GM21423 (cell line): Measurements from ENCODE around the gene ADCY5.

Source experiments
- ATAC-seq: cut with Tn5 transposase; IDR thresholded peaks from one replicate; pipeline ENCODE4 v1.9.1; 2021; ENCODE audit warnings: mild to moderate bottlenecking, moderate library complexity; ENCODE audit not compliant: unreplicated experiment

Gene ADCY5

DNA sequence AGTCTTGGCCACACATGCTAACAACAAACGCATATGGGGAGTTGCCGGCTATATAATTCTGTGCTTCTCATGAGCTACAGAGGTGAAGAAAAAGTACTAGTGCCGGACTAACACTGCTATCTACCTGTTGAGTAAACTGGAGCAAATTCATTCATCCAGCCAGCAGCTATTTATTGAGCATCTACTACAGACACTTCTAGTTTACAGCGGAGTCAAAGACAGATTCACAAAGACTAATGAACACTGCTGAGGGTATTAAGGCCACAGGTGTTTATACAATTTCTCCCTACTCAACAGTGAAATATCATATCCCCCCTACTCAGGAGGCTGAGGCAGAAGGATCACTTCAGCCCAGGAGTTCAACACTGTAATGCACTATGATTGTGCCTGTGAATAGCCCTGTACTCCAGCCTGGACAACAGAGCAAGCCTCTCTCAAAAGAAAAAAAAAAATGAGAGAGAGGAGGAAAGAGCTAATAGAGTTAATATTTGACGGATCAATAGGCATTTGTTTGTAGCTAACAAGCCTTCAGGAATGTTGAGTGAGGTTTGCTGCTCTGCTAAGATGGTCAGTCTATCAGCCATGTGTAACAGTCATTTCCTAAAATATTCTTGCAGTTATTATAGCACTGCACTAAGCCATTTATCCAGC is 17.8 kb downstream of the ADCY5 start:
- no peak for ATAC-seq

DNA sequence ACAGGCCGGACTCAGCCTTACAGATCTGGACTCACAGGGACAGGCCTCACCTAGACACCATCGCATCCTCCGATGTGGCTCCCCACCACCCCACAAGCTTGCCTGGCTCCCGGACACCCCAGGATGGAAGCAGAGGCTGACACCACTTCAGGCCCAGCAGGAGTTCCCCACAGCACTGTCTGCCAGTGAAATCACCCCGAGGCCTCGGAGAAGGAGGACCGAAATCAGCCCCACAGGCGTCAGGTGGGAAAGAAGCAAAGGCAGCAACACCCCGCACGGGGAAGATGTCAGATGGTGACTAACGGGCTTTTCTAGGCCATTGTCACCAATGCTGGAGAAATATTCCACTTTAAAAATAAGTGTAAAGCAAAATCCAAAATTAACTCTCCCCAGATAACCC is 18.6 kb downstream of the ADCY5 start:
- ATAC-seq, result no peak

GRCh38 chr3:123429362-123430125 is 19.3 kb downstream of the ADCY5 start:
- no peak for ATAC-seq

- ATAC-seq, result no peak
Measured at GRCh38 chr3:123424999-123425712, 23.7 kb downstream of the ADCY5 start.

- no peak for ATAC-seq
Measured at GRCh38 chr3:123424321-123424998, 24.4 kb downstream of the ADCY5 start.

DNA sequence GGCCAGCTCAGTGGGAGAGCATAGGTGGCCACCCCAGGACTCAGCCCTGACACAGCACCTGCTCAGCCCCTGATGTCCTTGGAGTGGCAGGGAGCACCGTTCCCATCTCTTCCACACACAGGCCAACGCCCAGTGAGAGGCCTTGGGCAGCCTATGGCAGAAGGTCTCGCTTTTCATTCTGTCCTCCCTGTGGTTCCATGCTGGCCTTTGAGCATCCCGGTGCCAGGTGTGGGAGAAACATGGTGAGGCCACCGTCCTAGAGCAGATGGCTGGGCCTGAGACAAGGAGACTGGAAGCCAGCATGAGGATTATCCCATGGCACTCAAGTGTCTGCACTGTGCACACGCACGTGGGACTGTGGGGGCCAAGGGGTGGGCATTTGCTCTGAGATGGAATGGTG is 25.1 kb downstream of the ADCY5 start:
- ATAC-seq, result no peak

DNA sequence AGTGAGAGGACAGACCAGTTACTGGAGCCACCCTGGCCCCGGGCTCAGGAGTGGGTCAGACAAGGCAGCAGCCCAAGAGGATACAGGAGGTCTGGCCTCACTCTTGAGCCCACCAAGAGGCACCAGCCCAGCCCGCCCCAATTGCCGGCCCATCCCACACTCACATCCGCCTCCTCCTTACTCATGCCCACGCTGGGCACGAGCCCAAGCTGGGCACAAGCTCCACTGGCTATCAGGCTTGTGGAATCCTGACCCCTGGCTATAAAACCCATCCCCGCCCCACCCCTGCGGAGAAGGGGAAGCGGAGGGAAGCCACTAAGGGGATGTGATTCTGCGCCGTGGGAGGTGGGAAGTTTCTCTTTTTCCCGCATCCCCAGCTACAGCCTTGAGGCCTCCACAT is 25.9 kb downstream of the ADCY5 start:
- ATAC-seq, result no peak

DNA sequence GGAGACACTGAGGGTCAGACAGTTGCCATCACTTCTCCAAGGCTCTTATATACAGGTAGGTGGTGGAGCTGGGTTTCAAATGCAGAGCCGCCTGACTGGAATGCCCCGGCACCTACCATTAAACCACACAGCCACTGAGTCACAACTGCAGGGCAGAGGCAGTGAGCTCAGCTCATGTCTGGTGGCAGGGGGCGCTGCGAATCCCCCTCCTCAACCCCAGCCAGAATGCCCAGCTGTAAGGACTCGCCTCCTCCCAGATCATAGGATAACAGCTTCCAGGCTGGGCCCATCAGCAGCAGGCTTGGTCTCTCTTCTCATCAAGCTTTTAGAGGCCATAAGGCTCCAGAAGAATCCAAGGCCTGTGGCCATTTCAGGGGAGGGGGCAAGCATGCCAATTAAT is 26.4 kb downstream of the ADCY5 start:
- ATAC-seq, result no peak

- ATAC-seq, result no peak
Measured at GRCh38 chr3:123421353-123422174, 27.3 kb downstream of the ADCY5 start.

DNA sequence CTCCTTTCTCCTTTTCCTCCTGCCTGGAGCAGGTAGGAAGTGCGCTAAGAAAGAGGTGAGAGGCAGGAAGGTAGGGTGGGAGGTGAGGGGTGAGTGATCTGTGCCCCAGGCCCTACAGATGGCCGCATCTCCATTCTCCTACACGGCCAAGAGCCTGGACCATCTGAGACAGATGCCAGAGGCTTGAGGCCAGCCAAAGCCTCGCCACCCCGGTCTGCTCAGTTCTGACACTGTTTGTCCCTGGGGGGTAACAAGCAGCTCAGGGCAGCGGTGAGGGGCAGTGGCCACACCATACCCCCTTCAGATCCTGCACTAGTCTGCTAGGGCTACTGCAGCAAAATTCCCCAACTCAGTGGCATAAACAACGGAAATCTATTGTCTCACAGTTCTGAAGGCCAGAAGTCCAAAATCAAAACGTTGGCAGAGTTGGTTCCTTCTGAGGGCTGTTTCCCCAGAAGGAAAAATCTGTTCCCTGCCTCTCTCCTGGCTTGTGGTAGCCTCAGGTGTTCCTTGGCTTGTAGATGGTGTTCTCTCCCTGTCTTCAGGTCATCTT is 28.4 kb downstream of the ADCY5 start:
- ATAC-seq, result no peak

- no peak for ATAC-seq
Measured at GRCh38 chr3:123419850-123420297, 29.0 kb downstream of the ADCY5 start.

DNA sequence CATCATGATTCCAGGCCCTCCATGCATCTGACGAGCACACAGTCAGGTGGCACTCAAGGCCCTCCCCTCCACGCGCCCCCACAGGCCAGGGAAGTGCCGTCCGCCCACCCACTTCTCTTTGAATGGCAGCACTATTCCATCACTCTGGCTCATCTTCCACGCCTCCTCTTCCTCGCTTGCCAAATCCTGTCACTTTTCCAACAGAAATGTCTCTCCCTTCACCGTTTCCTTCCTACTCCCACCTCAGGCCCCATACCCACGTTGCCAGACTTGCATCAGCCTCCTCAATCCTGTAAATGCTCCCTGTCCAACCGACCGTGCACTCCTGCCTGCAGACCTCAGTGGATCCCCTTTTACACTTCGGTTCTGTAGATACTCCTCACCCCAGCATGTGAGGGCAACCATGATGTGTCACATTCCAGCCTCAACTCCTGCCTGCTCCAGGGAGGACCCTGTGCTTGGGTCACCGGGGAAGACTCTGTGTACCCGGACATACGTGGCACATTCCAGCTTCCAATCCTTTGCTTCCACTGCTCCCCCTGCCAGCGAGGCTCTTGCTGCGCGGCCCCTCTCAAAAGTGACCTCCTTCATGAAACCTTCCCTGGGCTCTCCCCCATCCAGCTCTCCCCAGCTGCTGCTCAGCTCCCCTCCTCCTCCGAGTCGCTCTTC is 29.6 kb downstream of the ADCY5 start:
- ATAC-seq, result no peak

DNA sequence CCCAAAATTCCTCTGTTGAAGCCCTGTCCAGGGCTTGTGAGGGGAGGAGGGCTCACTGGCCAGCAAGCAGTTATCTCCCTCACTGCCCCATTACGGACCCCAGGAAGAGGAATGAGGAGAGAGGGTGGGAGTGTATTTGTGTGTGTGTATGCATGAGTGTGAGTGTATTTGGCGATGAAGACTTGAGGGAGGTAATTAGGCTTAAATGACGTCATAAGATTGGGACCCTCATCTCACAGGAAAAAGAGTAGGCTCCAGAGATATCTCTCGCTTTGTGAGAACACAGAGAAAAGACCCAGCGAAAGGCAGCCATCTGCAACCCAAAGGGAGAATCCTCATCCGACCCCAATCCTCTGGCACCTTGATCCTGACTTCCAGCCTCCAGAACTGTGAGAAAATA is 32.2 kb downstream of the ADCY5 start:
- no peak for ATAC-seq

- no peak for ATAC-seq
Measured at GRCh38 chr3:123416173-123416572, 32.7 kb downstream of the ADCY5 start.

DNA sequence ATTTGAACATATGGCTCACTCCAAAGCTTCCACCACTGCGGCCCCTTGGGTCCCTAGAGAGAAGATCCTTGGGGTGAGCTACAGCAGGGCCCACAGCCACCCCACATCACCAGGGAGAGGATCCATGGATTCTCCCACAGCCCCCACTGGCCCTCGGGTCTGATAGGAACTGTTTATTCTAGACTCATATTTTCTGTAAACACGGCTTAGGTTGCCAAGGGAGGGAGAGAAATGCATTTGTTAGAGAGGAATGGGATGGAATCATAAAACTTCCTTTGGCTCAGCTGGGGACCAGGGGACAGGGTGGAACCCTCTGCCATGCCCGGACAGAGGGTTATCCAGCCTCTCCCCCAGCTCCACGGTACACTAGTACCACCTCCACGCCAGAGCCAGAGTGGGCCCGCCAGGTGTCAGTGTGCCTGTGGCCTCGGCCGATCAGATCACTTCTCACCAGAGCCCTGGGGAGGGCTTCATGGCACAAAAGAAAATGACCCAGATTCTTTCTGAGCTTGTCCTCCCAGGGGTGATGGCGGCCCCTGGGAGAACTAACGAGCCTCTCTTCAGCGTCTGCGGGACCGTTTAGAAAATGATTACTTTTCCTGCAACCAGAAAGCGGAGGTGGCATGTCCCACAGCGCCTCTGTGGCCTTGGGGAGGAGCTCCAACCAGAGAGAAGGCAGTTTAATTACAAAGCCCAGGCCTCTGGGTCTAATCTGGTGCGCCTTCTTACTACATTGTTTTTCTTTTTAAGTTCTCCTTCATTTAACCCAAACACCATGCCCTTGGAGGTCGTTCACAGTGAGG is 33.7 kb downstream of the ADCY5 start:
- ATAC-seq, result no peak

GRCh38 chr3:123412811-123413604 is 35.9 kb downstream of the ADCY5 start:
- no peak for ATAC-seq

DNA sequence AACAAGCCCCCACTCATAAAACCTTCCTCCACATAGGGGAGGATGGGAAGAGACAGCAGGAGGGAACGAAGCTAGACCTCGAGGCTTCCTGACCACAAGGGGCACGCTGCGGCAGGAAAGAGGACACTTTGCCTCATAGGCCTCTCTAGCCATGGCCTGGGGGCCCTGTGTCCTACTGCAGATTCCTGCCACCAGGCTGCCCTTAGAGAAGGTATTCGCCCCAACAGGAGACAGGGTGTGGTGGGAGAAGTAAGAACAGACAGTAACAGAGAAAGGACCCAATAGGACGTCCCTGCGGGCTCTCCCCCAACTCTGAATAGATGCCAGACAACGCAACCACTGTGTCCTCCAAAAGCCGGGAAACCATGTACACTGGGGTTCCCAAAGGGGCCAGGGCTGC is 36.8 kb downstream of the ADCY5 start:
- no peak for ATAC-seq
